Common myeloid progenitor, CD34-positive (primary cell): Measurements from ENCODE around the gene KAZN.

Experiments
- CTCF ChIA-PET: fragments of 350-600 bp; sonication (Branson Sonifier 250); formaldehyde crosslinking; loops from one replicate; lab custom pipeline; 2021; ENCODE audit warnings: antibody characterized with exemption; lab: Charles Lee
- POLR2A ChIA-PET: fragments of 350-600 bp; sonication (Branson Sonifier 250); formaldehyde crosslinking; loops from one replicate; lab custom pipeline; 2021; ENCODE audit warnings: antibody characterized with exemption; lab: Charles Lee
- DNase-seq, 3 donors: peaks; one replicate each; pipeline versions ENCODE4 v3.0.0 to v3.0.0-alpha.2; 2013
- H3K27ac ChIP-seq, 2 experiments: 1 replicate in 1 of 2; 2 replicates in 1 of 2; pipeline ENCODE4 v1.7.0; 2013; ENCODE audit warnings: inconsistent platforms in 2 of 2, low read length in 2 of 2, mild to moderate bottlenecking in 2 of 2, low read depth in 1 of 2, moderate library complexity in 1 of 2; ENCODE audit not compliant: severe bottlenecking in 2 of 2, insufficient read depth in 1 of 2, poor library complexity in 1 of 2
- H3K27me3 ChIP-seq, 5 experiments: replicated peaks in 2 of 5; 1 replicate in 3 of 5; 2 replicates in 2 of 5; pipeline versions ENCODE4 v1.6.1 to v1.7.0; 2013; ENCODE audit warnings: low read length in 4 of 5, mild to moderate bottlenecking in 2 of 5, moderate library complexity in 2 of 5, inconsistent platforms in 1 of 5; ENCODE audit not compliant: insufficient read depth in 5 of 5, control insufficient read depth in 4 of 5
- H3K36me3 ChIP-seq, 4 experiments: 1 replicate in 2 of 4; 2 replicates in 2 of 4; pipeline versions ENCODE4 v1.6.1 to v1.7.0; 2013; ENCODE audit warnings: low read length in 3 of 4, control low read depth in 1 of 4, mild to moderate bottlenecking in 1 of 4; ENCODE audit not compliant: control insufficient read depth in 4 of 4, insufficient read depth in 4 of 4
- H3K4me1 ChIP-seq, 4 experiments: 1 replicate in 3 of 4; 2 replicates in 1 of 4; pipeline versions ENCODE4 v1.6.1 to v1.7.1; 2013; ENCODE audit warnings: low read length in 3 of 4, mild to moderate bottlenecking in 3 of 4, control low read depth in 1 of 4, inconsistent platforms in 1 of 4, moderate library complexity in 1 of 4; ENCODE audit not compliant: control insufficient read depth in 4 of 4, insufficient read depth in 4 of 4; ENCODE audit errors: control extremely low read depth in 1 of 4
- H3K4me3 ChIP-seq, 7 experiments: 1 replicate in 4 of 7; 2 replicates in 3 of 7; pipeline versions ENCODE4 v1.5.1 to v1.7.0; 2013; ENCODE audit warnings: mild to moderate bottlenecking in 7 of 7, low read length in 6 of 7, moderate library complexity in 6 of 7, inconsistent platforms in 2 of 7, low read depth in 2 of 7, control low read depth in 1 of 7; ENCODE audit not compliant: insufficient read depth in 4 of 7, control insufficient read depth in 1 of 7; ENCODE audit errors: extremely low read depth in 1 of 7
- H3K9me3 ChIP-seq, 5 experiments: 1 replicate in 4 of 5; 2 replicates in 1 of 5; pipeline versions ENCODE4 v1.6.1 to v1.7.1; 2013; ENCODE audit warnings: low read length in 4 of 5, mild to moderate bottlenecking in 2 of 5, inconsistent platforms in 1 of 5, low read depth in 1 of 5, moderate library complexity in 1 of 5; ENCODE audit not compliant: control insufficient read depth in 4 of 5, insufficient read depth in 2 of 5; ENCODE audit errors: control extremely low read depth in 1 of 5
- WGBS: methylation state at CpG from one replicate; pipeline ENCODE4 v1.1.5; 2013; ENCODE audit not compliant: insufficient coverage; 5-methylcytosine and 5-hydroxymethylcytosine counted together

KAZN gene

GRCh38 chr1:14947421-14947820, 348.9 kb downstream of the KAZN start:
- Histone ChIP-seq H3K9me3 (no peaks in the 10 kb centered on the region), H3K36me3 (no peaks in the 10 kb centered on the region), H3K4me3 (no peak overlapping the region), H3K27ac (no peak overlapping the region), H3K4me1 (peaks cover 0 to 11% (median 5%) of the 10 kb centered on the region in 4 experiments), H3K27me3 (peaks cover 0 to 4% (median 0%) of the 10 kb centered on the region in 5 experiments)
- DNase-seq = no peak
- 93% methylated on average over 3 of the region's 3 CpGs for WGBS
- CTCF ChIA-PET = interaction anchor here (0.9 kb wide), 1 partner anchor 44 kb away, joined by 3 read pairs; no protein-coding TSS in a partner anchor
- POLR2A ChIA-PET = no interaction called here

DNA sequence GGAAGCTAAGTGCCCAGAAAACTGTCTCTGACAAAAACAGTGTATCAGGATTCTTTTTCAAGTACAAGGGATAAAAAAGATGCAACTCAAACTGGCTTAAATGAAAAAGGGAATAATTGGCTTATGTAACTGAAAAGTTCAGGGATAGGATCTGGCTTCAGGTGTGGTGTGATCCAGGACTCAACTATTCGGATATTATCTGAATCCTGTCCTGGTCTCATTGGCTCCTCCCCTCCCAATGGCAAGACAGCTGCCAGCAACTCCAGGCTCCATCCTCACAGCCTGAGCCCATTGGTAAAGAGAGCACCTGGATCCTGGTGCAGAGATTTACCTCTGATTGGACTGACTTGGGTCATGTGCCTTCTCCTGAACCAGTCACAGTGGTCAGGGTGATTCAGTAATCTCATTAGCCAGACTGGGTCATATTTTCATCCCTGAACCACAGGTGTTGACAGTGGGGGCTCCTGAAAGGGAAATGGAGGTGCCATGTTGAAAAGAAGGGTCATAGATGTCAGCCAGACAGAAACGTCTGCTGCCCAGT, 349.7 kb downstream of the KAZN start:
- H3K36me3 ChIP-seq = no peaks in the 10 kb centered on the region
- H3K27me3 ChIP-seq = peaks cover 0 to 4% (median 0%) of the 10 kb centered on the region in 5 experiments
- ChIA-PET POLR2A (interaction anchor here (0.6 kb wide), 1 partner anchor 56 kb away, joined by 4 read pairs; no protein-coding TSS in a partner anchor), CTCF (no interaction called here)
- peaks cover 0 to 11% (median 5%) of the 10 kb centered on the region in 4 experiments for H3K4me1 ChIP-seq
- H3K9me3 ChIP-seq = no peaks in the 10 kb centered on the region
- no peak overlapping the region for H3K4me3 ChIP-seq
- no peak overlapping the region for H3K27ac ChIP-seq
- WGBS = 90% methylated on average over 1 of the region's 2 CpGs
- no peak for DNase-seq

DNA sequence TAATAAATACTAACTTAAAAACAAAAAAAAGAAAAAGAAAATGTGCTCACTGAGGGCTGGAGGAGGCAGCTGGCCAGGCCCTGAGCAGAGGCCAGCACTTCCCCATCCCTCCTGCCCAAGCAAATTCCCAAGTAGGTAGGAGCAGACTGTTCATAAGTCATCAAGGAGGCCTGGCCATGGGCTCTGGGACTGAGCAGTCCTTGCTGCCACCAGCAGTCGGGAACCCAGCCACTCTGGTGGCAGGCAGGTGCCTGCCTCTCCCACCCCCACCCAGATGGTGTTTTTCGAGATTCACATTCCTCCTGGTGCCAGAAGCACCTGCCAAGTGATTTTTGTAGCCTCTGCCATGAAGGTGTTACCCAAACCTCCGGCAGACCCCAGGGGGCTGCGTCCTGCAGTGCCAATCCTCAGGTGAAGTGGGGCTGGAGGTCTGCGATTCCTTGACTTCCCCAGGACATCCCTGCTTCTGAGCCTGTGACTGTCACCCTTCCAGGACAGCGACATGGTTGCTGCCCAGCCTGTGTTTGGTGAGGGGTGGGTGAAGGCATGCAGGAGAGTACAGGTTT, 350.9 kb downstream of the KAZN start:
- H3K9me3 ChIP-seq = peaks cover 0 to 7% (median 0%) of the 10 kb centered on the region in 5 experiments
- ChIA-PET POLR2A (no interaction called here), CTCF (no interaction called here)
- no peak overlapping the region for H3K4me3 ChIP-seq
- no peak for DNase-seq
- 90% methylated on average over 4 of the region's 6 CpGs for WGBS
- H3K36me3 ChIP-seq = no peaks in the 10 kb centered on the region
- H3K27me3 ChIP-seq = peaks cover 0 to 4% (median 0%) of the 10 kb centered on the region in 5 experiments
- H3K27ac ChIP-seq = no peak overlapping the region
- H3K4me1 ChIP-seq = peaks cover 0 to 10% (median 4%) of the 10 kb centered on the region in 4 experiments

GRCh38 chr1:14949836-14950713, 351.6 kb downstream of the KAZN start:
- H3K27ac ChIP-seq = no peak overlapping the region
- CTCF ChIA-PET = no interaction called here
- peaks cover 0 to 4% (median 0%) of the 10 kb centered on the region in 5 experiments for H3K27me3 ChIP-seq
- peaks cover 0 to 7% (median 0%) of the 10 kb centered on the region in 5 experiments for H3K9me3 ChIP-seq
- no peaks in the 10 kb centered on the region for H3K36me3 ChIP-seq
- H3K4me3 ChIP-seq = no peak overlapping the region
- POLR2A ChIA-PET = no interaction called here
- peaks cover 0 to 3% (median 1%) of the 10 kb centered on the region in 4 experiments for H3K4me1 ChIP-seq
- WGBS = 97% methylated on average over 16 of the region's 20 CpGs
- DNase-seq = no peak

DNA sequence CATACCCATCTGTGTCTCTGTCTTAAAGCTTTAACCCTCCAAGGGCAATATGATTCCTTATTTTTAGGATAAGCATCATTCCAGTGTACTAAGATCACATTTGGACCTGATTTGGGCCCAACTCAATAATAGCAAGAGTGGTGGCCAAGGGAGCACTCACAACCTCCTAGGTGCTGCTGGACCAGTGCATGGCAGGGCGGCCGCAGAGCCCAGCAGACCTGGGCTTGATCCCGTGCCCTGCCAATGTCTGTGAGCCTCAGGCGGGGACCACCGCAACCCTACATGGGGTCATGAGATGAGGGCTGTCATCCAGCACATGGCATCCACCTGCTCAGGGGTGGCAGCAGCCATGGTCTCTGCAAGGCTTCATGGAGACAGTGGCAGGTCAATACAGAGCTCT, 353.3 kb downstream of the KAZN start:
- H3K4me1 ChIP-seq = peaks cover 0 to 1% (median 0%) of the 10 kb centered on the region in 4 experiments
- no peak overlapping the region for H3K27ac ChIP-seq
- ChIA-PET CTCF (interaction anchor here (1.1 kb wide), 1 partner anchor 315 kb away, joined by 3 read pairs; no protein-coding TSS in a partner anchor), POLR2A (no interaction called here)
- DNase-seq = no peak
- H3K9me3 ChIP-seq = peaks cover 0 to 7% (median 0%) of the 10 kb centered on the region in 5 experiments
- H3K4me3 ChIP-seq = no peak overlapping the region
- 100% methylated on average over 3 of the region's 5 CpGs for WGBS
- H3K27me3 ChIP-seq = peaks cover 0 to 4% (median 0%) of the 10 kb centered on the region in 5 experiments
- H3K36me3 ChIP-seq = no peaks in the 10 kb centered on the region

- H3K9me3 ChIP-seq = peaks cover 0 to 7% (median 0%) of the 10 kb centered on the region in 5 experiments
- no peak overlapping the region for H3K27ac ChIP-seq
- no peak overlapping the region for H3K4me3 ChIP-seq
- ChIA-PET POLR2A (no interaction called here), CTCF (interaction anchor here (1.1 kb wide), 1 partner anchor 17 kb away, joined by 4 read pairs; no protein-coding TSS in a partner anchor)
- no peaks in the 10 kb centered on the region for H3K36me3 ChIP-seq
- 98% methylated on average over 11 of the region's 11 CpGs for WGBS
- H3K4me1 ChIP-seq = no peaks in the 10 kb centered on the region
- H3K27me3 ChIP-seq = peaks cover 0 to 4% (median 0%) of the 10 kb centered on the region in 5 experiments
- no peak for DNase-seq
Measured at GRCh38 chr1:14952626-14953314, 354.3 kb downstream of the KAZN start.
